A549 (cell line): ENCODE measurements around the gene CHADL.

Experiments
- BHLHE40 ChIP-seq: IDR thresholded peaks from 2 replicates; pipeline ENCODE4 v1.6.1; 2012; ENCODE audit warnings: low read depth, low read length, inconsistent platforms
- EP300 ChIP-seq, 2 experiments: fragments of >200 bp; sonication (Bioruptor Twin); formaldehyde crosslinking; IDR thresholded peaks; 2 replicates in 1 of 2; 3 replicates in 1 of 2; pipeline ENCODE4 v1.6.1; 2016 to 2017
- KDM1A ChIP-seq: fragments of 200-600 bp; sonication (generic); IDR thresholded peaks from 2 replicates; pipeline ENCODE4 v1.6.1; 2016; ENCODE audit warnings: low read depth, mild to moderate bottlenecking
- POLR2A ChIP-seq: IDR thresholded peaks from 2 replicates; pipeline ENCODE4 v1.6.1; 2012; ENCODE audit warnings: mild to moderate bottlenecking, low read length
- RARB ChIP-seq: fragments of 250-450 bp; sonication (Bioruptor Pico); IDR thresholded peaks from 2 replicates; pipeline ENCODE4 v1.8.0; 2021; ENCODE audit warnings: mild to moderate bottlenecking, moderate library complexity
- RCOR1 ChIP-seq: fragments of 150-350 bp; IDR thresholded peaks from 2 replicates; pipeline ENCODE4 v1.6.1; 2014; ENCODE audit warnings: antibody characterized with exemption, low read length, low read depth
- ZC3H11A ChIP-seq: fragments of 450-650 bp; IDR thresholded peaks from 2 replicates; pipeline ENCODE4 v1.6.1; 2014; ENCODE audit warnings: antibody characterized with exemption, mild to moderate bottlenecking
- TF ChIP-seq, protein P1 (sequence below): fragments of >200 bp; sonication (Bioruptor Twin); formaldehyde crosslinking; IDR thresholded peaks from 3 replicates; pipeline ENCODE4 v1.5.1; 2016

GRCh38 chr22:41223535-41223934 is 17.2 kb downstream of the CHADL start:
- TF ChIP-seq, protein P1, sequence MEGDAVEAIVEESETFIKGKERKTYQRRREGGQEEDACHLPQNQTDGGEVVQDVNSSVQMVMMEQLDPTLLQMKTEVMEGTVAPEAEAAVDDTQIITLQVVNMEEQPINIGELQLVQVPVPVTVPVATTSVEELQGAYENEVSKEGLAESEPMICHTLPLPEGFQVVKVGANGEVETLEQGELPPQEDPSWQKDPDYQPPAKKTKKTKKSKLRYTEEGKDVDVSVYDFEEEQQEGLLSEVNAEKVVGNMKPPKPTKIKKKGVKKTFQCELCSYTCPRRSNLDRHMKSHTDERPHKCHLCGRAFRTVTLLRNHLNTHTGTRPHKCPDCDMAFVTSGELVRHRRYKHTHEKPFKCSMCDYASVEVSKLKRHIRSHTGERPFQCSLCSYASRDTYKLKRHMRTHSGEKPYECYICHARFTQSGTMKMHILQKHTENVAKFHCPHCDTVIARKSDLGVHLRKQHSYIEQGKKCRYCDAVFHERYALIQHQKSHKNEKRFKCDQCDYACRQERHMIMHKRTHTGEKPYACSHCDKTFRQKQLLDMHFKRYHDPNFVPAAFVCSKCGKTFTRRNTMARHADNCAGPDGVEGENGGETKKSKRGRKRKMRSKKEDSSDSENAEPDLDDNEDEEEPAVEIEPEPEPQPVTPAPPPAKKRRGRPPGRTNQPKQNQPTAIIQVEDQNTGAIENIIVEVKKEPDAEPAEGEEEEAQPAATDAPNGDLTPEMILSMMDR = no peak
- no peak for TF ChIP-seq RARB (CRISPR knock-in tag)
- TF ChIP-seq KDM1A = no peak
- TF ChIP-seq EP300 (IDR thresholded peaks at IDR 0.05) = no peak
- no peak for TF ChIP-seq BHLHE40
- TF ChIP-seq ZC3H11A = no peak
- no peak for TF ChIP-seq POLR2A
- TF ChIP-seq RCOR1 = no peak
